ENCODE results near the gene SMG7. TPM values are rescaled to one million over a fixed set of nuclear protein-coding genes. Genes with fewer than 3 reads are reported as not detected.

Gene SMG7
- polyA plus RNA-seq, 2 of the 4 experiments (the other 2 are of a cell fraction) = 27.2 to 51.3 TPM

DNA sequence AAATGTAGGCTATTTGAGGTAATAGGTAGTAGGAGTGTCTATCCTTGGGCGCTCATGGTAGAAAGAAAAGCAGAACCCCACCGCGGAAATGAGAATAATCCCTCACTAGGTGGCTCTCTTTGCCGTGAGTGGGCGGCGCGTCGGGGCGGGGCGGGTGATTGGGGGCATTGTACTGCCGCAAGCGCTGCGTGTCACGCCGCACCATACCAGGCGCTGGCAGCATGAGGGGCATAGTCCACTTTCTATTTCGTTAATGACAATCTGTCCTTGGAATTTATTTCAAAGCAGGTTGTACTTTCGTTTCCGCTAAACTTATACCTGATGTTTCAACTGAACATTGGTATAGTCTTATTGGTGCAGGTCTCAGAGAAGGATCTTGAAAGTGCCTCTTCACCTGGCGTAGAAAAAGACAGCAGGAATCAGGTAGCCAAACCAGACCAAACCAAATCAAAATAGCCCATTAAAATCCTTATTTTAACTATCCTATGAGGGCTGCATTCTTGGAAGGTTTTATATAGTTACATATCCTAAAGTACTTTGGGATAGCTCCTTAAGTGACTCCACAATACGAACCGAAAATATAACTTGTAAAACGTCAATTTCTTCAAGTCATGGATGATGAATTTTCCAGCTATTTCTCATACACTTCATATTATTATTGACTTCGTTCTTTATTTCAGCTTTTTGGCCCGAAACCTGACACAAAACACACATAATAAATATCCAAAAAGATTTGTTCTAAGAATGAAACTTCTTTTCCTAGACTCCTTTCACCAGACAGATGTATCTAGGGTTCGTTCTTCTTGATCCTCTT lies 1.9 kb upstream of the SMG7 start (continued):
- TF ChIP-seq, protein P1, sequence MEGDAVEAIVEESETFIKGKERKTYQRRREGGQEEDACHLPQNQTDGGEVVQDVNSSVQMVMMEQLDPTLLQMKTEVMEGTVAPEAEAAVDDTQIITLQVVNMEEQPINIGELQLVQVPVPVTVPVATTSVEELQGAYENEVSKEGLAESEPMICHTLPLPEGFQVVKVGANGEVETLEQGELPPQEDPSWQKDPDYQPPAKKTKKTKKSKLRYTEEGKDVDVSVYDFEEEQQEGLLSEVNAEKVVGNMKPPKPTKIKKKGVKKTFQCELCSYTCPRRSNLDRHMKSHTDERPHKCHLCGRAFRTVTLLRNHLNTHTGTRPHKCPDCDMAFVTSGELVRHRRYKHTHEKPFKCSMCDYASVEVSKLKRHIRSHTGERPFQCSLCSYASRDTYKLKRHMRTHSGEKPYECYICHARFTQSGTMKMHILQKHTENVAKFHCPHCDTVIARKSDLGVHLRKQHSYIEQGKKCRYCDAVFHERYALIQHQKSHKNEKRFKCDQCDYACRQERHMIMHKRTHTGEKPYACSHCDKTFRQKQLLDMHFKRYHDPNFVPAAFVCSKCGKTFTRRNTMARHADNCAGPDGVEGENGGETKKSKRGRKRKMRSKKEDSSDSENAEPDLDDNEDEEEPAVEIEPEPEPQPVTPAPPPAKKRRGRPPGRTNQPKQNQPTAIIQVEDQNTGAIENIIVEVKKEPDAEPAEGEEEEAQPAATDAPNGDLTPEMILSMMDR (IDR thresholded peaks at IDR 0.05) = peak; percentile 66
- TF ChIP-seq KDM5A (IDR thresholded peaks at IDR 0.05) (no peak), FOSL2 (IDR thresholded peaks at IDR 0.05) (no peak), FOSL2 (CRISPR knock-in tag; IDR thresholded peaks at IDR 0.05) (0 out of 2 replicates have a peak, but pooled peaks have one; percentile 16), TFCP2L1 (CRISPR knock-in tag; IDR thresholded peaks at IDR 0.05) (no peak), POLR2A (IDR thresholded peaks at IDR 0.05; ENCODE audit: low read length) (0 out of 2 replicates have a peak, but pooled peaks have one; percentile 33), HOXA7 (CRISPR knock-in tag; IDR thresholded peaks at IDR 0.05) (no peak), RCOR1 (IDR thresholded peaks at IDR 0.05; ENCODE audit: low read depth, low read length) (no peak), TP53 (CRISPR knock-in tag; IDR thresholded peaks at IDR 0.05) (no peak), CHD2 (IDR thresholded peaks at IDR 0.05; ENCODE audit: low read length, partially characterized antibody) (no peak), HOXB13 (CRISPR knock-in tag; IDR thresholded peaks at IDR 0.05; ENCODE audit: low read depth) (no peak), NPAS2 (CRISPR knock-in tag; IDR thresholded peaks at IDR 0.05; ENCODE audit: borderline replicate concordance) (no peak), PHF8 (IDR thresholded peaks at IDR 0.05; ENCODE audit: borderline replicate concordance, low read depth) (no peak), RFX5 (IDR thresholded peaks at IDR 0.05) (no peak), ESRRA (IDR thresholded peaks at IDR 0.05; ENCODE audit: borderline replicate concordance, low read length) (no peak), RNF2 (IDR thresholded peaks at IDR 0.05; ENCODE audit: borderline replicate concordance, low read depth) (no peak), EHMT2 (IDR thresholded peaks at IDR 0.05; ENCODE audit: low read depth) (no peak), MAFK (IDR thresholded peaks at IDR 0.05; ENCODE audit: partially characterized antibody) (no peak), ZSCAN20 (CRISPR knock-in tag; IDR thresholded peaks at IDR 0.05) (no peak), BHLHE40 (IDR thresholded peaks at IDR 0.05; ENCODE audit: low read depth, low read length) (no peak), ZNF302 (CRISPR knock-in tag; IDR thresholded peaks at IDR 0.05) (no peak), JUNB (IDR thresholded peaks at IDR 0.05) (no peak), EHF (CRISPR knock-in tag; IDR thresholded peaks at IDR 0.05) (no peak), ZC3H11A (IDR thresholded peaks at IDR 0.05) (no peak)
- TF ChIP-seq, protein P2, sequence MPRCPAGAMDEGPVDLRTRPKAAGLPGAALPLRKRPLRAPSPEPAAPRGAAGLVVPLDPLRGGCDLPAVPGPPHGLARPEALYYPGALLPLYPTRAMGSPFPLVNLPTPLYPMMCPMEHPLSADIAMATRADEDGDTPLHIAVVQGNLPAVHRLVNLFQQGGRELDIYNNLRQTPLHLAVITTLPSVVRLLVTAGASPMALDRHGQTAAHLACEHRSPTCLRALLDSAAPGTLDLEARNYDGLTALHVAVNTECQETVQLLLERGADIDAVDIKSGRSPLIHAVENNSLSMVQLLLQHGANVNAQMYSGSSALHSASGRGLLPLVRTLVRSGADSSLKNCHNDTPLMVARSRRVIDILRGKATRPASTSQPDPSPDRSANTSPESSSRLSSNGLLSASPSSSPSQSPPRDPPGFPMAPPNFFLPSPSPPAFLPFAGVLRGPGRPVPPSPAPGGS (IDR thresholded peaks at IDR 0.05) = no peak
- TF ChIP-seq, protein P3, sequence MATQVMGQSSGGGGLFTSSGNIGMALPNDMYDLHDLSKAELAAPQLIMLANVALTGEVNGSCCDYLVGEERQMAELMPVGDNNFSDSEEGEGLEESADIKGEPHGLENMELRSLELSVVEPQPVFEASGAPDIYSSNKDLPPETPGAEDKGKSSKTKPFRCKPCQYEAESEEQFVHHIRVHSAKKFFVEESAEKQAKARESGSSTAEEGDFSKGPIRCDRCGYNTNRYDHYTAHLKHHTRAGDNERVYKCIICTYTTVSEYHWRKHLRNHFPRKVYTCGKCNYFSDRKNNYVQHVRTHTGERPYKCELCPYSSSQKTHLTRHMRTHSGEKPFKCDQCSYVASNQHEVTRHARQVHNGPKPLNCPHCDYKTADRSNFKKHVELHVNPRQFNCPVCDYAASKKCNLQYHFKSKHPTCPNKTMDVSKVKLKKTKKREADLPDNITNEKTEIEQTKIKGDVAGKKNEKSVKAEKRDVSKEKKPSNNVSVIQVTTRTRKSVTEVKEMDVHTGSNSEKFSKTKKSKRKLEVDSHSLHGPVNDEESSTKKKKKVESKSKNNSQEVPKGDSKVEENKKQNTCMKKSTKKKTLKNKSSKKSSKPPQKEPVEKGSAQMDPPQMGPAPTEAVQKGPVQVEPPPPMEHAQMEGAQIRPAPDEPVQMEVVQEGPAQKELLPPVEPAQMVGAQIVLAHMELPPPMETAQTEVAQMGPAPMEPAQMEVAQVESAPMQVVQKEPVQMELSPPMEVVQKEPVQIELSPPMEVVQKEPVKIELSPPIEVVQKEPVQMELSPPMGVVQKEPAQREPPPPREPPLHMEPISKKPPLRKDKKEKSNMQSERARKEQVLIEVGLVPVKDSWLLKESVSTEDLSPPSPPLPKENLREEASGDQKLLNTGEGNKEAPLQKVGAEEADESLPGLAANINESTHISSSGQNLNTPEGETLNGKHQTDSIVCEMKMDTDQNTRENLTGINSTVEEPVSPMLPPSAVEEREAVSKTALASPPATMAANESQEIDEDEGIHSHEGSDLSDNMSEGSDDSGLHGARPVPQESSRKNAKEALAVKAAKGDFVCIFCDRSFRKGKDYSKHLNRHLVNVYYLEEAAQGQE (IDR thresholded peaks at IDR 0.05) = no peak
- TF ChIP-seq, protein P4, sequence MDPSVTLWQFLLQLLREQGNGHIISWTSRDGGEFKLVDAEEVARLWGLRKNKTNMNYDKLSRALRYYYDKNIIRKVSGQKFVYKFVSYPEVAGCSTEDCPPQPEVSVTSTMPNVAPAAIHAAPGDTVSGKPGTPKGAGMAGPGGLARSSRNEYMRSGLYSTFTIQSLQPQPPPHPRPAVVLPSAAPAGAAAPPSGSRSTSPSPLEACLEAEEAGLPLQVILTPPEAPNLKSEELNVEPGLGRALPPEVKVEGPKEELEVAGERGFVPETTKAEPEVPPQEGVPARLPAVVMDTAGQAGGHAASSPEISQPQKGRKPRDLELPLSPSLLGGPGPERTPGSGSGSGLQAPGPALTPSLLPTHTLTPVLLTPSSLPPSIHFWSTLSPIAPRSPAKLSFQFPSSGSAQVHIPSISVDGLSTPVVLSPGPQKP (IDR thresholded peaks at IDR 0.05; ENCODE audit: low read depth, low read length) = no peak
- TF ChIP-seq, protein P5, sequence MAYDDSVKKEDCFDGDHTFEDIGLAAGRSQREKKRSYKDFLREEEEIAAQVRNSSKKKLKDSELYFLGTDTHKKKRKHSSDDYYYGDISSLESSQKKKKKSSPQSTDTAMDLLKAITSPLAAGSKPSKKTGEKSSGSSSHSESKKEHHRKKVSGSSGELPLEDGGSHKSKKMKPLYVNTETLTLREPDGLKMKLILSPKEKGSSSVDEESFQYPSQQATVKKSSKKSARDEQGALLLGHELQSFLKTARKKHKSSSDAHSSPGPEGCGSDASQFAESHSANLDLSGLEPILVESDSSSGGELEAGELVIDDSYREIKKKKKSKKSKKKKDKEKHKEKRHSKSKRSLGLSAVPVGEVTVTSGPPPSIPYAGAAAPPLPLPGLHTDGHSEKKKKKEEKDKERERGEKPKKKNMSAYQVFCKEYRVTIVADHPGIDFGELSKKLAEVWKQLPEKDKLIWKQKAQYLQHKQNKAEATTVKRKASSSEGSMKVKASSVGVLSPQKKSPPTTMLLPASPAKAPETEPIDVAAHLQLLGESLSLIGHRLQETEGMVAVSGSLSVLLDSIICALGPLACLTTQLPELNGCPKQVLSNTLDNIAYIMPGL (CRISPR knock-in tag; IDR thresholded peaks at IDR 0.05; ENCODE audit: borderline replicate concordance) = no peak
- TF ChIP-seq, protein P6, sequence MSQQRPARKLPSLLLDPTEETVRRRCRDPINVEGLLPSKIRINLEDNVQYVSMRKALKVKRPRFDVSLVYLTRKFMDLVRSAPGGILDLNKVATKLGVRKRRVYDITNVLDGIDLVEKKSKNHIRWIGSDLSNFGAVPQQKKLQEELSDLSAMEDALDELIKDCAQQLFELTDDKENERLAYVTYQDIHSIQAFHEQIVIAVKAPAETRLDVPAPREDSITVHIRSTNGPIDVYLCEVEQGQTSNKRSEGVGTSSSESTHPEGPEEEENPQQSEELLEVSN (IDR thresholded peaks at IDR 0.05; ENCODE audit: borderline replicate concordance, low read depth) = no peak
- TF ChIP-seq, protein P7, sequence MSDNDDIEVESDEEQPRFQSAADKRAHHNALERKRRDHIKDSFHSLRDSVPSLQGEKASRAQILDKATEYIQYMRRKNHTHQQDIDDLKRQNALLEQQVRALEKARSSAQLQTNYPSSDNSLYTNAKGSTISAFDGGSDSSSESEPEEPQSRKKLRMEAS (IDR thresholded peaks at IDR 0.05) = peak; percentile 78
- TF ChIP-seq, protein P8, sequence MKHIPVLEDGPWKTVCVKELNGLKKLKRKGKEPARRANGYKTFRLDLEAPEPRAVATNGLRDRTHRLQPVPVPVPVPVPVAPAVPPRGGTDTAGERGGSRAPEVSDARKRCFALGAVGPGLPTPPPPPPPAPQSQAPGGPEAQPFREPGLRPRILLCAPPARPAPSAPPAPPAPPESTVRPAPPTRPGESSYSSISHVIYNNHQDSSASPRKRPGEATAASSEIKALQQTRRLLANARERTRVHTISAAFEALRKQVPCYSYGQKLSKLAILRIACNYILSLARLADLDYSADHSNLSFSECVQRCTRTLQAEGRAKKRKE (CRISPR knock-in tag; IDR thresholded peaks at IDR 0.05; ENCODE audit: low read depth) = no peak
